HG03575 (cell line): Measurements from ENCODE around the gene ADAM12.
"Not testable (repeated sequence)": the region's sequence is repeated elsewhere in the genome, so short reads cannot be mapped to it uniquely, and the experiment has no call there.

Source experiments
- ATAC-seq: cut with Tn5 transposase; IDR thresholded peaks from one replicate; pipeline ENCODE4 v1.9.1; 2021; ENCODE audit not compliant: unreplicated experiment, insufficient number of reproducible peaks, low FRiP score; ENCODE audit errors: extremely low read depth

The ADAM12 gene

GRCh38 chr10:126379166-126379565 lies 9.1 kb downstream of the ADAM12 start:
- ATAC-seq = not testable (repeated sequence)

GRCh38 chr10:126376956-126377355 lies 11.3 kb downstream of the ADAM12 start:
- ATAC-seq = no peak

GRCh38 chr10:126375926-126376554 lies 12.2 kb downstream of the ADAM12 start:
- ATAC-seq = no peak

DNA sequence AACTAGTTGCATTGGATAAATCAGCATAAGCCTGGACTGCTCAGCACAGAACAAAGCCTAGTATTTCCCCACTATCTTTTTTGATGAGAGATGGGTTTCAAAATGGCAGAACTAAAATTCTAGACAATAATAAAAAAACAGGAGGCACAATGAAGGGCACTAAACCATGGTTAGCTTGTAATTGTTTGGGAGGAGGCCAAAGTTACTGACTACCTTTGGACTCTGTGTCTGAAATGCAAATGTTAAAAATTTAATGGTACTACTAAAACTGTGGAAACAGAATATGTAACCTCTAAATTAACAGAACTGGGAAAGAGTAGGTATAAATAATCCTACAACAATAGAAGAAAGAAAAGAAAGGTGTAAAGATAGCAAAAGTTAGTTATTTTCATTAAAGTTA lies 13.0 kb downstream of the ADAM12 start:
- no peak for ATAC-seq

DNA sequence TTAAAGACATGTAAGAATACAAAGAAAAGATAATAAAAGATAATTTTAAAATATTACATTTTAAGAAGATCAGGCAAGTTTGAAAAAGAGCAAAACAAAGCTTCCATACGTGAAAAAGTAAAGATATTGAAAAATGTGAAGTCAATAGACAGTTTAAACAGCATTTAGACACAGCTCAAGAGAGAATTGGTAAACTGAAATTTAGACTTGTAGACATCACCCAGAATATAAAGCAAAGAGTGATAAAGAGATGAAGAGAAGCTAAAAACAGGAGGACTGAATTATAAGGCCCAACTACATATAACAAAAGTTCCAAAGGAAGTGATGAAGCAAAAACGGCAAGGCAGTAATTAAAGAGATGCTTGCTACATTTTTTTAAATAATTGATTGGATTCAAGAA lies 13.8 kb downstream of the ADAM12 start:
- no peak for ATAC-seq

GRCh38 chr10:126373972-126374371 lies 14.3 kb downstream of the ADAM12 start:
- no peak for ATAC-seq

DNA sequence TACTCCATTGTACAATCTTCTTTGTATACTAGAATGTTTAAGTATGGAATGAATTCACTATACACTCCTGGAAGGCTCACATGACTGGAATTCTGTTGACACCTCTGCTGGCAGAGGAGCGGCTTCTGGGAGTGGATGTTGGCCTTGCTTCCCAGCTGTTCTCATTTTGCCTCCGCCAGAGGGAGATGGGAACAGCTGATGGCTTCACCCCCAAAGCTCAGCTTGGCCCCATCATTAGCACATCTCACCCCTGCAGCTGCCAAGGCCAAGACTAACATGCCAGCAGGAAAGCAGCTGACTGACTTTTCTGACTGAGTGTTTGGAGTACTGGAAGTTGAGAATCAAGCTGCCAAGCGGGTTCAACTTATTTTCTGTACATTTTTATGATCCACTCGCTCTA lies 15.1 kb downstream of the ADAM12 start:
- ATAC-seq = no peak

DNA sequence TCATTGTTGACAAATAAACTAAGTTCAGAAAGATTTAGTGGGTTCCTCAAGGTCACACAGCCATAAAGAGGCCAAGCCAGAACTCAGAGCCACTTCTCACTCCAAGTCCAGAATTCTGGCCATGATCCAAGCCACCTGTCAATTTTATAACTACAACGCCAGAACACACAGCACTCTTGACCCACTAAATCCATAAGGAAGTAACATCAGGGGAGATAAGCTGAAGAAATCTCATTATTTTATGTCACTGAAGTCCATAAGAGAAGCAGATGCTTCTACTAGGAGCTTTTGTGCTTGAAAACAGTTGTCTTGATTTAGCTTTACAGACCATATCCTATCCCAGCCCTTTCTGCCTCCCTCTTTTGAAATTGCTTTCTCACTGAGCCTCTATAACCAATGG lies 15.9 kb downstream of the ADAM12 start:
- no peak for ATAC-seq

DNA sequence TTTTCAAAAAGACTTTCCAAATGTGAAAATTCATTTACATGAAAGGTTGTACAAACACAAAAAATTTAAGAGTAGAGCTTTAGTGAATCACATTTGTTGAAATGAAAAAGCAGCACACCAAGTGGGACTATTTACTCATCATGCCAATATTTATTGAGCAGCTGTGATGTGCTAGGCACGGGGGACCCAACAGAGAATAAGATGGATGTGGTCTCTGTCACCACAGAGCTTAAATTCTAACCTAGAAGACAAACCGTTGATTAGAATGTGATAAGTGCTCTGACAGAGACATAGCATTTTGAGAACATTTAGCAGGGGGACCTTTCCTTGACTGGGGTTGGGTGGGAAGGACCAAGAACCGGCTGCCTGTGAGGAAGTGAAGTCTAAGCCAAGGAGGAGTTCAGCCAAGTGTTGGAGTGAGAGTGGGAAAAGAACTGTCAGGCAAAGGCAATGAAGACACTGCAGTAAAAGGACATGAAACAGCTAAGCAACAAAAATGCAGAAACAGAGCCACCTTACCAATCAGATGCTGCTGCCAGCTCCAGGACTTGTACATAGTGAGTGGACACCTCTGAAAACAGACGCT lies 19.1 kb downstream of the ADAM12 start:
- no peak for ATAC-seq

- no peak for ATAC-seq
Measured at GRCh38 chr10:126357169-126357568, 31.1 kb downstream of the ADAM12 start.

DNA sequence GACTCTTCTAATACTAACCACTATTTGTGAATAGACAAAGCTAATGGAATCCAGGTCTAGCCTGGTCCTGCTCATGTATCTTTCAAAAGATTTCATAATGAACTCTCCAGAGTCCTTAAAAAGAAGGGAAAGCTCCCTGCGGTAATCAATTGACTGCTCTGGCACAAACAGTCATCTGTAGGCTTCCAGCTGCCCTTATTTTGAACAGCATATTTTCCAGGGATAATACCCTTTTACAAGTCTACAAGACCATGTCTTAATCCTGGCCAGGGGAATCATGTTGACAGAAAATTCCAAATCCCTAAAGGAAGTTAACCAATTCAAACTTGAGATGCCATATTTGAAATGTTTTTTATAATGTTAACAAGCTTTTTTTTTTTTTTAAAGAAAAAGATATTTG lies 34.6 kb downstream of the ADAM12 start:
- ATAC-seq = no peak

DNA sequence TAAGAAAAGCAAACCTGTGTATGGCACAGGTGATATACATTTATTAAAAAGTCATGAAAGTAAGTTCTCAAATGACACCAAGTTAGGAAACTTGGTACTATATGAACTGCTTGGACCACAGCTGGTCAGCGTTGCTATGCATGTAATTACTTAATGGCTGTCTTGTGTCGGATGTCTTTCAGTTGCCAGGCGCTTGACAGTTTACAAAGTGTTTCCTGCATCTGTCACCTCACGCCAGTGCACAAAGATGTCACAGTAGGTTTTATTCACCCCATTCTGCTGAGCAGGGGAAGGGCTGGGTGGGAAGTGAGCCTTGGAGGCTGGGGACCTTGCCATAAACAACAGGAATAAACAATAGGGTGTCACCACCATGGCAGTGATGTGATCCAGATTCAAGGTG lies 35.8 kb downstream of the ADAM12 start:
- ATAC-seq = no peak

DNA sequence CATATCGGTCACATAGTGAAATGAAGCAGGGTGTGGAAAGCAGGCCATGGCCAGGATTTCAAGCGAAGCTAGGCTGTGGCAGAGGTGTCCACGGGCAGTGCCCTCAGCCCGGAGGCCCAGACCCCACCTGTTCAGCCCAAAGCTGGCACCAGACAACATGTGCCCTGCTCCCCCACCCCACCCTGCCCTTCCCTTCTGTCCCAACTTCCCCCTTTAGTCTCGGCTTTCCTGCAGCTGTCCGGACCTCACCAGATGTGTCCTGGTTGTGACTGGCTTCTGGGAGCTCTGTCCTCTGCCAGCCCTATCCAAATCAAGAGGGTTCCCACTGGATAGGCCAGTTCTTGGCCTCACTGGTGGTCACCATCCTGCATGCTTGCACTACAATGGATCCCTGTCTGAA lies 37.3 kb downstream of the ADAM12 start:
- no peak for ATAC-seq

GRCh38 chr10:126350216-126350992 lies 37.9 kb downstream of the ADAM12 start:
- ATAC-seq = no peak

- no peak for ATAC-seq
Measured at GRCh38 chr10:126349676-126350075, 38.6 kb downstream of the ADAM12 start.

- no peak for ATAC-seq
Measured at GRCh38 chr10:126349101-126349500, 39.2 kb downstream of the ADAM12 start.

DNA sequence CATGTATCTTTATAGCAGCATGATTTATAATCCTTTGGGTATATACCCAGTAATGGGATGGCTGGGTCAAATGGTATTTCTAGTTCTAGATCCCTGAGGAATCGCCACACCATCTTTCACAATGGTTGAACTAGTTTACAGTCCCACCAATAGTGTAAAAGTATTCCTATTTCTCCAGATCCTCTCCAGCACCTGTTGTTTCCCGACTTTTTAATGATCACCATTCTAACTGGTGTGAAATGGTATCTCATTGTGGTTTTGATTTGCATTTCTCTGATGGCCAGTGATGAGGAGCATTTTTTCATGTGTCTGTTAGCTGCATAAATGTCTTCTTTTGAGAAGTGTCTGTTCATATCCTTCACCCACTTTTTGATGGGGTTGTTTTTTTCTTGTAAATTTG lies 44.8 kb downstream of the ADAM12 start:
- ATAC-seq = not testable (repeated sequence)

GRCh38 chr10:126342680-126343079 lies 45.6 kb downstream of the ADAM12 start:
- ATAC-seq = no peak

DNA sequence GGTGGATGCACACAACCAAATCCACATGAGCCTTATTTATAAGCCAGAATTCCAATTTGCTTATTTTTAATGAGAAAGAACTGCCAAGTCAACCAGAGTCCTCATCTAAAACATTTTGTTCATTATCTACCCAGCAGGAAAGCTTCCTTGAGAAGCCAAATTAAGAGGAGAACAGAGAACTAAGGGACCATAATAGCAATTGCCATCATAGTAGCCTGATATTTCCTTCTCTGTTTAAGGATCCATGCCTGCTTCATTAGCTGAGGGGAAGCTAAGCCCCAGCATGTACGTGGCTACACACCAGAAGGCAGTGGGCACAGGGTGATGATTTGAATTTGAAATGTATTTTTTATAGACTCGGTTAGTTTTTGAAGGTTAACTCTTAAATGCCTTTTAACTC lies 46.8 kb downstream of the ADAM12 start:
- ATAC-seq = no peak

DNA sequence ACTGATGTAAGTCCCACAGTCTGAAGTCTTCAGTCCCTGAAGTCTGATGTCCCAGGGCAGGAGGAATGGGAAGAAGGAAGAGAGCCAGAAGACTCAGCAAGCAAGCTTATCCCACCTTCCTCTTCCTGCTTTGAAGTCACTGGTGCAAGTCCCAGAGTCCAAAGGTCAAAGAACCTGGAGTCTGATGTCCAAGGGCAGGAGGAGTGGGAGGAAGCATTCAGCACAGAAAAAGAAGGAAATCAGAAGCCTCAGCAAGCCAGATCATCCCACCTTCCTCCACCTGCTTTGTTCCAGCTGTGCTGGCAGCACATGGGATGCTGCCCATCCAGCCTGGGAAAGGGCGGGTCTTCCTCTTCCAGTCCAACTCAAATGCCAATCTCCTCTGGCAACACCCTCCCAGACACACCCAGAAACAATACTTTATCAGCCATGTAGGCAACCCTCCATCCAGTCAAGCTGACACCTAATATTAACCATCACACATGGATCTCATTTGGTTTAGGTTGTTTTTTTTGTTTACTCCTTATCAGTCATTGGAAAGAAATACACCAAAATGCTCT lies 50.9 kb downstream of the ADAM12 start:
- no peak for ATAC-seq
